HG02973 (cell line): ENCODE results near the gene IL4I1.

Experiments used
- ATAC-seq: cut with Tn5 transposase; IDR thresholded peaks from one replicate; pipeline ENCODE4 v1.9.1; 2021; ENCODE audit warnings: moderate library complexity; ENCODE audit not compliant: unreplicated experiment

Gene IL4I1

DNA sequence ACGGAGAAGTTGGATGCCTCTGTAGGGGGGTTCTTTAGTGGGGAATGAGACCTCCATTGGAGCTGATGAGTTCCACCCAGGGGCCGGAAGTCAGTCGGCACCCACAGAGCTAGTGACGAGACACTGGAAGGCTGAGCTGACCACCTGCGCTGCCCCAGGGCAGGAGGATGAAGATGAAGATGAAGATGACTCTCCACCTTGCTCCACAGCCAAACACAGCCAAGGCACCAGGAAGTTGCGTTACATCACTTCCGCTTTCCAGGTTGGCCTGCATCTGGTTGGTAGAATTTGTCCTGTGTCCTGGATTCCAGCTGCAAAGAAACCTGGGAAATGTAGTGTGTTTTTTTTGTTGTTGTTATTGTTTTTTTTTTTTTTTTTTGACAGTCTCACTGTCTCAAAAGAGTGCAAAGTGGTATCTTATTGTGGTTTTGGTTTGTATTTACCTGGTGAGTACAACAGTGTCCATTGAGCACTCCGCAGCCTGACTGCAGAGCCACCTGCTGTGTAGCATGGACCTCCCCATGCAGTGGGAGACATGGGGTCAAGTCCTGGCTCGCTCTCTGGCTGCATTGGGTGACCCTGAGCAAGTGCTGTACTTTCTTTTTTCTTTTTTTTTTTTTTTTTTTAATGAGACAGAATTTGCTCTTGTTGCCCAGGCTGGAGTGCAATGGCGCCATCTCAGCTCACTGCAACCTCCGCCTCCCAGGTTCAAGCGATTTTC is 17.3 kb downstream of the IL4I1 start:
- no peak for ATAC-seq

DNA sequence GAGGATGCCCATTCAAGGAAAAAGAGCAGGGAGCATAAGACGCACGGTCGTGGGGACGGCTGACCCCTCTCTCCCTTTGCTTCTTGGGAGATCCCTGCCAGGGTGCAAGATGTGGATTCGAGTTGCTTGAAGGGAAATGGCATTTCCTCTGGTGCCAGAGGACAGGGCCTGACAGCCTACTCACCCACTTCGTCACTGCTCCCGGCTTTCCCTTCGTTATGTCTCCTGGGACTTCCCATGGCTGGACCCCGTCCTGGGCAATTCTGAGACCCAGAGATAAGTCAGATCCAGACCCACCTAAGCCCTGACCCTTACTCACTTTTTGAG is 18.0 kb downstream of the IL4I1 start:
- ATAC-seq, result no peak

DNA sequence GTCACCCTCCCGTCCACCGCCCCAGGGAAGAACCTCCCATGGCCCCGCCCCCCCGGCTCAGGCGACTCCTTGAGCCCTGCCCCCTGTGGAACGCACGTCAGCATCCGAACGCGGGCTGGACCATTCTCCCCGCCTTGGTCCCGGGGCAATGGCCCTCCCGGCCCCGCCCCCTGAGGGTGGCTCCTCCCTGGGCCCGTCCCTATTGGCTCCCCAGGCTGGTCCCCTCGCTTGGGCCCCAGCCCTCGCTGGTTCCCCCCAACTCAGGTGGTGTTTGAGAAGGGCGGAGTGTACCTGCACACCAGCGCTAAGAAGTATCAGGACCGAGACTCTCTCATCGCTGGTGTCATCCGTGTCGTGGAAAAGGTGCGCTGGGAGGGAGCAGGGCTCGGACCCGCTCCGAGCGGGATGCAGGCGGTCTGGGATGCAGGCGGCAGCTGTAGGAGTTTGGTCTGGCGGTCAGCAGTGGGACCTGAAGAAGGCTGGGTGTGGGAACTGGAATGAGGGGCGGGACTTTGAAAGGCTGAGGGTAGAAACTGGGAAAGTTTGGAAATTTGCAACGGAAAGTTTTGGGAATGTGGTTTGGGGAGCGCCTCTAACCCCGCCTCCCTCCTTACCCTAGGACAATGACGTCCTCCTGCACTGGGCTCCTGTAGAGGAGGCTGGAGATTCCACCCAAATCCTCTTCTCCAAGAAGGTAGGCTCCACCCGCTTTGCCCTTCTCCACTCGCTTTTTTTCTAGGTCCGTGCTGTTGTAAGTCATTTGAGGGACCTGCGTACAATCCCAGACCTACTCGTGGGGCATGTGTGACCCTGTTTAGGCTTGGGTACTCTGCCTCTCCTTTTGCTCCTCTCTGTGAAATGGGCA is 18.6 kb downstream of the IL4I1 start:
- ATAC-seq, result peak; percentile 38

DNA sequence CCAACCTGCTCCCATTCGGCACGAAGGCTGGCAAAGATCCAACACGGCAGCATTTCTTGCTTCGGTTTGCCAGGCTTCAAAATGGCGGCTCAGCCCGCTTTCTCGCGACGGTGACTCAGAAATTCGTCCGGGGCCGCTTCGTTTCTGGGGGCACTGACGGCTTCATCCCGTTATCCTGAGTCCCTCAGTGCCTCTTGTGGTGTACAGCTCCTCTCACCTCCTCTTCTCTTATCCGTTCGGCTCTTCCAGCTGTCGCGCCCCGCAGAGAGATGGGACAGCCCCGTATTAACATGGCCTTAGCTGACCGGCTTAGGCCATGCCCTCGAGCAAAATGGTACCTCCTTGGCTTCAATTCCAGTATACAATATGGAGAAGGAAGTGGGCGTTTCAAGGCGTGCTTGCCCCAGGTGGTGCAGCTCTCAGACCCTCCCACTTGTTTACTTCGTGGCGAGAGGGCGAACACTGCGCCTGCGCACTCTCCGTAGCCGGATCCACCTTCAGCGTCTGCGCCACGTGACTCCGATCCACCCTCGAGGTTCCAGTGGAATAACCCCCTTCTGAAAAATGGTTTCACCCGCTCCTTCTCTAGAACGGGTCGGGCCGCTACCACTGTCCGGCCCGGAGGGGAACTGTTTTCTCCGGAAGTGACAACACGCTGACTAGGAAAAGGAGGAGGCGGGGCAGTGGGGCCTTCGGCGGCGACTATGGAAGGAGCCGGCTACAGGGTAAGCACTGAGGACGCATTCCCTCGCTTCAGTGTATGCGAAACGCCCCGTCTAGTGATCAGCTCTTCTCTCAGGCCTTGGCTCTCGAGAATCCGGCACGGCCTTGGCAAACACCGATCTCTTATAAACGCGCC is 19.4 kb downstream of the IL4I1 start, which contains the start of the genes AKT1S1 and TBC1D17:
Gene AKT1S1, minus strand, starts transcription at position 336 of the 859 bp plus-strand sequence. CDS start 4,060 bp downstream, outside the sequence.
Gene TBC1D17, plus strand, starts transcription at position 683 of the 859 bp plus-strand sequence. Its CDS starts 22 bp downstream, at position 705.
- ATAC-seq, result peak; percentile 59

DNA sequence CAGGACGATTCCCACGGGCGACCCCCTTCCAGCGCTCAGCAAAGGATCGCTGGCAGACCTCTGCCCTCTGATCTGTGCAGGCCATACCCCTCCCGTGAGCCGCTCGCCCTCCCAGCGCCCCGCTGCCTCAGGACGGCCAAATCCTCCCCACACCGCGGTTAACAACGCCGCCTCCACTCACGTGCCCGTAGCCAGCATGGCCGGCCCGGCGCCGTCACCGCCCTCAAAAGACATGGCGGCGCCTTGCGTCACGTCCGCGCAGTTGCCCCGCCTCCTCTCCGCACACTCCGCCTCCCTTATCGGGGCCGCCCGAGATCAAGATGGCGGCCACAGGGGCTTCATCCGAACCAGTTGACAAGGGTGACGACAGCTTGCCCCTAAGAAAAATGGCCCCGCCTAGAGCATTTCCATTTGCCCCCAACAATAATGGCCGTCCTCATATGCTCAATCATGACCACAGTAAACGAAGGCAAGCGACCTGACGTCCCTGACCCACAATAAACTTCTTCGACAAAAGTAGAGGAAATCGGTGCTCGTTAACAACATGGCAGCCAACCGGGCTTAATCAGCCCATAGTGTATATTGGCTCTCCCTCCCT is 20.2 kb downstream of the IL4I1 start:
- peak; percentile 44 for ATAC-seq

DNA sequence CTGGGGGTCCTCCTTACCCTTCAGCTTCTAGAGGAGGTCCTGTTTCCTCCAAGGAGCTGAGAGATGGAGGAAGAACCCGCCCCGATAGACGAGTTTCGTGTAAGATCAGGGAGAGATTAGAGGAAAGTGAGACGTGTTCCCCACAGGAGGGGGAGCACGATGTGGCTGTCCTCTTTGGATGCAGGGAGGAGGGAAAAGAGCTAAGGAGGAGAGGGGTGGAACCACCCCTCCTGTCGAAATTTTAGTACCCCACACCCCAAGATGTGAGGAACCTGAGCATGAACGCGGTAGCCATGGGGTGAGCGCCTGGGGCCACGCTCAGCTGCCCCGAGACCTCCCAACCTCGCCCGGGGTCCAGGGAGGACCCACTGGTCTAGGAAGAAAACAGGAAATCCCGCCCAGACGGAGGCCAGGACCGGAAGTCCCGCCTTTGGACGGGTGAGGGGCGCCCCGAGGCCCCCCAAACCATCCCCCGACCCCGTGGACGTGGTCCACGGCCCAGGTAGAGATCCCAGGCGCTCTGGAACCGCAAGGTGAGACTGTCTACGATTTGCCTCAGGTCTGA is 20.7 kb downstream of the IL4I1 start:
- no peak for ATAC-seq

DNA sequence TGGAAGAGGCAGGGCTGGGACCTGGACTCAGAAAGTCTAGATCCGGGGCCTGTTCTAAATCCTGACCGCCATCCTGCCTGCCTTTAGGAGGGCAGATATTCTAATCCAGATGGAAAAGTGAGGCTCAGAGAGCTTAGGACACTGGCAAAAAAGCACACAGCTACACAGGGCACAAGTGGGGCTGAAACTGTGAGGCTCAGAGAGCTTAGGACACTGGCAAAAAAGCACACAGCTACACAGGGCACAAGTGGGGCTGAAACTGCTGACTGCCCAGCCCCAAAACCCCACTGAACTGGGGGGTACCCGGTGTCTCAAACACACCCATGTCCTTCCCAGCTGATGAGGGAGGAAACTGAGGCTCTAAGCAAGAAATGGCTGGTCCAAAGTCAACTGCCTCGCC is 21.5 kb downstream of the IL4I1 start:
- ATAC-seq, result no peak

DNA sequence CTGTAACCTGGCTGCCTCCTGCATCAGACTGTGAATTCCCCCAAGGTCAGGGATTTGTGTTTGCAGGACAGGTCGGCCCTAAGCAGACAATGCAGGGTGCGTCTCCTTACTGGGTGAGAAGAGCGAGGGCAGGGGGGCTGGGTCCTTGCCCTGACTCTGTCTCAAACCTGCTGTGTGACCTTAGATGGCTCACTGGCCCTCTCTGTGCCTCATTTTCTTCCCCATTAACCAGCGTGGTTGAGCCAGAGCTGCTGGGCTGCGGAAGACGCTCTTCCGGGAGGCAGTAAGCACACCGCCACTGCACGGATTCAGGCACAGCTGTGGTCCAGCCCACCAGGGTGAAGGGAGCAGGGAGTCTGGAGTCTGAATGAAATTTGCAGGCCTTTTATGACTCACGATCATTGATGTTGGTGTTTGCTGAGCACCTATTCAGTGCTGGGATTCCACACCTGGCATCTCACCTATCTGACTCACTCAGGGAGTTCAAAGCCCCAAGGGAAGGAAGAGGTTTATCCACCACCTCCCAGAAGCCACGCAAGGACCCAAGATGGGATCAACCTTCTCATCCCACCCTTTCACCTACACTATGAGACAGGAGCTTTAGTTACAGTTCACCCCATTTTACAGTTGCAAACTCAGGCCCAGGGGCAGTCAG is 22.1 kb downstream of the IL4I1 start:
- ATAC-seq, result no peak

DNA sequence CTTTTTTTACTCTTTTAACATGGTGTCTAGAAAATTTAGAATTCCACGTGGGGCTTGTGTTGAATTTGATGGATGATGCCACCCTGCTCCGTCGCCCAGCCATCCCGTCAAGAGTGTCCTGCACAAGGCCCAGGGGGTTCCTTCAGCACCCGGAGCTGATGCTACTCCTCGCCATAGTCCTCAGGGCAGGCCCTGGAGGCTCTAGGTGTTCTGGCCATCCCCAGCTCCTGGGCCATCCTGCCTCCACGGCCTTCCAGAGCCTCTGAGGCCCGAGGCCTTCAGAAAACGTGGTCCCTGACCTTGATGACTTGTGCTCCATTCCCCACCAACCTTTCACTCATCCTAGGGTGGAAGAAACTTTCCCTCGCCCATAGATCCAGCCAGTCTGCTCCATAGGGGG is 22.9 kb downstream of the IL4I1 start:
- no peak for ATAC-seq

DNA sequence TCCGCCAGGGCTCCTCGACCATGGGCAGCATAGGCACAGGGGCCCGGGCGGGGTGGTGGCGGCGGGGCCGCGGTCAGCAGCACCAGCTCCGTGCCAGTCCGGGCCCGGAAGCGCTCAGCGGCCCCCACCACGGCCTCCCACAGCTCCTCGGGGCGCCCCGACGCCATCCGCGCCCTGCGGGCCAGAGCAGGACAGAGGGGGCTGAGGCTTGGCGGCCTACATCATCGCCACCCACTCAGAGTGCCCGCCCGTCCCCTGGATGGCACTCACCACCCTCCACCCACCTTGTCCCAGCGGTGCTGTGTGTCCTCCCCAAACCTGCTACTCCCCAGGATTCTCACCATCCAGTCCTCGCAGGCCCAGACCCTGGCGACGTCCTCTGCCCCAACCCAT is 23.6 kb downstream of the IL4I1 start:
- no peak for ATAC-seq

DNA sequence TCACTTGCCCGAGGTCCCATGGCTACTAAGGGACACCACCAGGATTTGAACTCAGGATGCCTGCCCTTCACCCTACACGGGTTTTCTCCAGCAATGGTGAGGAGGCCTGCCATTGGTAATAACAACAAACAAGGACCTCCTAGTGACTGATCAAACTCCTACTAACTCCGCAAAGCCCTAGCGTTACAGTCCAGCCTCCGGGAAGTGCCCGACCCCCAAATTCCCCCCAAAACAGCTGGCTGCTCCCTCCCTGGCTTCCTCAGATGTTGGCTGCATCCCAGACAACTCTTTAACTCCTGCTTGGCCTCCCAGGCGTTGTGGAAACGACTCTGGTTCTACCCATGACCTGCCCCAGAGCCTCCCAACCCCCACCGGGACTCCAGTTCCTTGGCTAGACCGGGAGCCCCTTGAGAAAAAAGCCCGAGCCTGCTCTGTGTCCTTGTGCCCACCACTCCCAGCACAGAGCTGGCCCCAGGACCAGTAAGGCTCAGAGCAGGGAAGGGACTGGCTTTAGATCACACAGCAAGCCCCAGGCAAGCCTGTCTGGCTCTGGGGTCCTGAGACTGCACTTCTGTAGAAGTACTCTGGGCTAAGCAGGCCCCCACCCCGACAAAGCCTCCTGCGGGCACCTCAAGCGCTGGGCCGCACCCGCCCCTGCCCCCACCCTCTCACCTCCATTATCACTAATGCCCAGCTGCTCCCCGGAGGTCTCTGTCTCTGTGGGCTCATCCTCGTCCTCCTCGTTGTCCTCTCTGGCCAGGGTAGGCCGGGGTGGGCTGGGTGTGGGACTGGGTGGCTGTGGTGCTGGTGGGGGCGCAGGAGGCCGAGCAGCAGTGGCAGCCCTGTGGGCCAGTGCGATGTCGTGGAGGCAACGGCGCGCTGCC is 24.2 kb downstream of the IL4I1 start:
- no peak for ATAC-seq

DNA sequence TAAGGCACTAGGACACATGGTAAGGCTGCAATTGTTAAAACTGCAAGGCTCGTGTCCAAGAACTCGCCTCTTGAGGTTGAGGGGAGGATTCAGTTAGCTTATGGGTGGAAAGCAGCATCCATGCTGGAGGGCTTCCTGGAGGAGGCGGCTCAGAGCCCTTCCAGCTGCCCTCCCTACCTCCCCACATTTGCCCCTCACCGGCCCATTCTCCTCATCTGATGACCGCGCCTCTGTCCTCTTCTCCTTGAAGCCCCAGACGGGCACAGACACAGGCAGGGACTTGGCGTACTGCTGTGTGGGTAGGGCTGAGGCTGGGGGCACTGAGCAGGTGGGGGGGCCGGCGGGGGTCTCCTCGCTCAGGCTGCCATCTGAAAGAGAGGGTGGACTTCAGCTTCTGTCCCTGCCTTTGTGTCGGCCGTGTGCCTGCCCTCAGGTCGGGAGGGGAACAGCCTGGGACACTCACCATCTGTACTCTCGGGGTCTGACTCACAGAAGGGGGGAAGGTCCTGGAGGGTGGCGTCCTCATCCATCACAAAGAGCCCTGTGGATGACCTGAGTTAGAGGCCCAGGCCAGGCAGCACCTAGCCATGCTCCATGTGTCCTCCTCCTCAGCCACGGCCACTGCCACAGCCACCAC is 25.2 kb downstream of the IL4I1 start:
- no peak for ATAC-seq

DNA sequence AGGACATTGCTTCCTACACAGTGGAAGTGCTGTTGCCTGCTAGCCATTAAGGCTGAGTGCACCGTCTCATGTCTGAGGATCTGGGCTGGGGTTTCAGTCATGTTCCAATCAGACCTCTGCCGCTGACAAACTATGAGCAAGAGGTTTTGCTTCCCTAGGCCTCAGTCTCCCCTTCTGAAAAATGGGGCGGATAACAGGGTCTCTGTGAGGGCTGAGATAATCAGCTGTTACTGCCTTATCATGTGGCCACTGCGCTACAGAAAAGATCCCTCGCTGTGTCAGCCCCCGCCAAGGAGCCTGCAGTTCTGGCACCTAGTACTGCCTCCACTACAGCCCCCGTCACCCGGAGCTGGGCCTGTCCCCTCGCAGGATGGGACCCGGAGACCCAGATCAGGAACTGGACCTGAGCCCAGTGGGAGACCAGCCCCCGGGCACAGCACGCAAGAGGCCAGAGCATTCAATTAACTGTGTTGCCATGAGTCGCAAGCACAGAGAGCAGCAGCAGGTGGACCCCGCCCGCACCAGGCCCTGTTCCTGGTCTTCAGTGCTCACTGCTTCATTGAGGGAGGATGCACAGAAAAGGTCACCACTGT is 26.3 kb downstream of the IL4I1 start:
- ATAC-seq, result no peak

DNA sequence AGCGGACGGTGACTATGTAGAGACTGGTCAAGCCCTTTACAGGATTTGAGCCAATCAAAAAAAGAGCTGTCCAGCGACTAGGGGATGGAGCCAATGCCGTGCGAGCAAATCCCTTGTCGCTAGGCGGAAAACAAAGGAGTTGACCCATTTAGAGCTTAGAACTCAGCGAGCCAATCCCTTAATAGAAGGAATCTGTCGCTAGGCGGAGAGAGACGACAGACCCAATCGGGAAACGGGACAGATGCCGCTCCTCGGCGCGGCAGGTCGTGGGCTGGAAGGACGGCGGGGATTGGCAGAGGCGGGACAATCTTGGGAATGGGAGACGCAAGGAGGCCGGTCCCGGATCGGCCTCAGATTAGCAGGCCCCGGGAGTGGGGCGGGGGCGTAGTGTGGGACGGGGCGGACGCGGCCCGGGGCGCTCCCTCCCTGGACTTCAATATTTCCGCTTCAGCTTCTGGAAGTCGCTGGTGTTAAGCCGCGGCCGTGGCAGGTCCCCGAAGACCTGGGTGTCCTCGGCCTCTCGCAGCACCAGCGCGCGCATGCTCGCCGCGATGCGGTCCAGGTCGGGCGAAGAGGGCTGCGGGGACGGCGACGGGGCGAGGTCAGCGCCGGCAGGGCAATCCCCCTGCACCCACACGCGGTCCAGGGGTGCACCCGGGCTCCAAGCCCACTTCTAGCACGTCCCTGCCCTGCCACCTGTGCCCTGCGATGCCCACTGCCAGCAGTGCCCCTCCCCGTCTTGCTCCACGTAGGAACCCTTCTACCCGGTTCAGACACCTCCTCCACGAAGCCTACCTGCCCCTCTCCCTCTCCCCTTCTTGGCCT is 27.0 kb downstream of the IL4I1 start:
- ATAC-seq, result peak; percentile 57

DNA sequence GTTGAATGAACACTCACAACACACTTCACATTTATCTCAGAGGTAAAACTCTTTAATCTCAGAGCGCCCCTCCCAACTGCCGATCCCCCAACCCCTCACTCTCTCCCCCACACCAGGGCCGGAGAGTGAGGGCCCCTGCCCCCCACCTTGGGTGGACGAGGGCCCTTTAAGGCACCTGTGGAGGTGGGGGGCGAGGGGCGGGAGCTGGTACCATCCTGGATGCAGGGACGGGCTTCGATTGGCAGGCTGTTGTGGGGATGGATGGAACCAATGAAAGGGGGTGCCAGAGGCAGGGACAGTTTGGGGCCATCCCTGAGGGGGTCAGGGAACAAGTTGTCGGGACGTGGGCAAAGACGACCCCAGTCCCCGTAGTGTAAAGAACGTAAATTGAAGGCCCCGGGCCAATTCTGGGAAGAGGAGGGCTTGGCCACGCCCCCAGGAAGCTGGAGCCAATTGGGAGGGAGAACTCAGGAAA is 27.6 kb downstream of the IL4I1 start:
- ATAC-seq, result no peak

DNA sequence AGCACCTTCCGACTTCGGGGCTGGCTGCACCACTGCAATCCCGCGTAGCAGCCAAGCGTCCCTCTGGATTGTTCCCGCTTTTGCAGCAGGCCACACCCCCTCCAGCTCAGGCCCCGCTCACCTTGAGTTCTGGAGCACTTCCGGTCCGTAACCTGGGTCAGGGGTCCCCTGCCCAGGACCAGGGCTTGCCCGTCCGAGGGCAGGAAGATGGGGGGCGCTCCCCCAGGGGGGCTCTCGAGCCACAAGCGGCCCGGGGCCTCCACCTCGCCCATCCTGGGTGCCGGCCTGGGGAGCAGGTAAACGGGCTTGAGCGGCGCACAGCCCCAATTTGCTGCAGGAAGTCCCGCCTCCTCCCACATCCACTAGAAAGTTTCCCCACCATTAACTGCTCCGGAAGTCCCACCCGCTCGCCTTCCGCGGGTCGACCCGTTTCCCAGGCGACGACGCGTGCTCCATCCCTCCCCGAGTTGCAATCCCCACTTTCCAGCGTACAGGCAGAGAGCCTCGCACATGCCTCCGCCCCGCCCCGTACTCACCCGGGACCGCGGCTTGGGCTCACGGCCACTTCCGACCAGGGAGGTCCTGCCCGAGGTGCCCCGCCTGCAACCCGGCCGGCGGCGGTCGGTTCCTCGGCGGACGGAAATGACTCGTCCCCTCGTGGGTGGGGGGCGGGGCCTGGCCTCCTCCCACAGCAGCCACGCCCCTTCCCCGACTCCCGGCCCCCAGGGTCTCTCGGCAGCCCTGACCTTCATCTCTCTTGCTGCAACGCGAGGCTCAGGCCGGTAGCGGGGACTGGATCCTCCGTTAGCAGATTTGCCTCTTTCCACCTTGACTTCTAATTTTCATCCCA is 29.5 kb downstream of the IL4I1 start, which contains the start of gene PNKP:
Gene PNKP, minus strand, starts transcription at position 644 of the 850 bp plus-strand sequence. Its CDS starts 372 bp downstream, at position 272.
- peak; percentile 28 for ATAC-seq
